ENCODE data around the gene RAB31. TPM values are rescaled to one million over a fixed set of nuclear protein-coding genes. Genes with fewer than 3 reads are reported as not detected.

RAB31 gene
- total and polyA plus RNA-seq, 2 of the 13 experiments (the other 11 are each of a cell fraction or from before 2014, with no cell fraction given), result 1.1 to 1.7 TPM

DNA sequence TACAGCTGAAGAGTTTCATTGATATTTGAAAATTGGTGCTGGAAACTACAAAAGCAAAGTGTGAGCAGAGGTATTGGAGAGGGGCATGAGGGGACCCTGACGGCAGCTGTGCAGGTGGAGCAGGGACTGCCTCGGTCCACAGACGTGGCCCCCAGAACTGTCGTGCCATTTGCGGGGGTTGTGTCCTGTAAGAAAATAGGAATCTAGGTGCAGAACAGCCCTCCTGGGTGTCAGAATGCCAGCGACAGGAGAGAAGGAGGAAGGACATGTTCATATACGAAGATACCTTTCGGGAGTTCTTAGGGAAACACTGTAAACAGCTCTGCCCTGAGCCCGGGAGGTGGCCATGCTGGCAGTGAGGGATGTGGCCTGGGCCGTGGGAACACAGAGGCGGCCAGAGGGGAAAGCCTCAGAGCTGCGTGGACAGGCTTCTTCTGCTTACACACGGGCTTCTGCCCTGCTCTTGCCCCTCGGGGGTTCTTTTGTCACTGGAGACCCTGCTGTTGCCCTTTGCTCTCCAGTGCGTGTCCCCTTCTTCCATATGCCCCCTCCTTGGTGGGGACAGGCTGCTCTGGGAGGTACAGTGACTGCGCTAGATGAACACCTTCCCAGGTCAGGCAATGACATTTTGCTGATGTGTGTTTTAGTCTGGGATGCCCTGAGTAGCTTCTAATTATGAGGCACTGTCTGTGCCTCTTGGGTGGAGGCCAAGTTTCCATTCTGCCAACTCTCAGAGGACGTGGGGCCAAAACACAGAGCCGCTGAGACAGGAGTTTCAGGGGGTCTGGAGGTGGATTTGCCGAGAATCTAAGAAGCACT lies 95.8 kb downstream of the RAB31 start (continued):
- peak; percentile 32; the same call in 1 of the 2 replicates for TF ChIP-seq ARID4A (CRISPR knock-in tag; IDR thresholded peaks at IDR 0.05; ENCODE audit: borderline replicate concordance)
- 0 out of 2 replicates have a peak, but pooled peaks have one; percentile 54 for TF ChIP-seq MXD3 (CRISPR knock-in tag; IDR thresholded peaks at IDR 0.05)
- no peak for TF ChIP-seq HOXA3 (CRISPR knock-in tag; IDR thresholded peaks at IDR 0.05)
- TF ChIP-seq POLR2A (IDR thresholded peaks at IDR 0.05; ENCODE audit: insufficient read depth in 1 of 2, low read depth in 2 of 2, low read length in 2 of 2), result peak in 1 of 2 experiments; percentile 33; a peak in 1 of 4 replicates
- TF ChIP-seq AHR (CRISPR knock-in tag; IDR thresholded peaks at IDR 0.05), result 0 out of 2 replicates have a peak, but pooled peaks have one; percentile 22
- TF ChIP-seq MAFK (conservative IDR thresholded peaks at IDR 0.05 in 1 of 2, IDR thresholded peaks at IDR 0.05 in 1 of 2; ENCODE audit: low read length in 2 of 2), result peak; percentile 2 to 46; a peak in 2 of 4 replicates
- no peak for TF ChIP-seq RFX1 (IDR thresholded peaks at IDR 0.05)
- TF ChIP-seq HMGXB3 (CRISPR knock-in tag; IDR thresholded peaks at IDR 0.05; ENCODE audit: borderline replicate concordance), result no peak
- no peak for TF ChIP-seq SIX4 (CRISPR knock-in tag; IDR thresholded peaks at IDR 0.05)
- no peak for TF ChIP-seq KLF13 (CRISPR knock-in tag; IDR thresholded peaks at IDR 0.05)
- no peak for TF ChIP-seq ZNF543 (CRISPR knock-in tag; IDR thresholded peaks at IDR 0.05)
- TF ChIP-seq PRMT3 (CRISPR knock-in tag; IDR thresholded peaks at IDR 0.05; ENCODE audit: borderline replicate concordance, low read depth), result no peak
- no peak for TF ChIP-seq HOXA9 (CRISPR knock-in tag; IDR thresholded peaks at IDR 0.05; ENCODE audit: borderline replicate concordance)
- 0 out of 2 replicates have a peak, but pooled peaks have one; percentile 52 for TF ChIP-seq BRD4 (CRISPR knock-in tag; IDR thresholded peaks at IDR 0.05)
- TF ChIP-seq ZNF501 (CRISPR knock-in tag; IDR thresholded peaks at IDR 0.05), result no peak
- TF ChIP-seq TAF1 (CRISPR knock-in tag; IDR thresholded peaks at IDR 0.05), result peak; percentile 35; the same call in 1 of the 2 replicates
- no peak for TF ChIP-seq ZNF878 (CRISPR knock-in tag; IDR thresholded peaks at IDR 0.05)
- 0 out of 2 replicates have a peak, but pooled peaks have one; percentile 11 for TF ChIP-seq SSRP1 (CRISPR knock-in tag; IDR thresholded peaks at IDR 0.05)
